Coronary artery (tissue), 2 donors: ENCODE data around the gene EDC4.
"Not testable (repeated sequence)": the region's sequence is repeated elsewhere in the genome, so short reads cannot be mapped to it uniquely, and the experiment has no call there.

ENCODE experiments used
- DNase-seq: peaks from one replicate; pipeline ENCODE4 v3.0.0-alpha.2; 2017; ENCODE audit warnings: low spot score
- H3K27ac ChIP-seq, 2 donors: fragments of 200-600 bp; sonication (generic); one replicate each; pipeline ENCODE4 v1.5.1; 2016 to 2019
- H3K4me3 ChIP-seq: fragments of 200-600 bp; sonication (generic); 2 replicates; pipeline ENCODE4 v1.5.1; 2016; ENCODE audit warnings: mild to moderate bottlenecking, moderate library complexity
- TF ChIP-seq, protein P1 (sequence below): fragments of 200-600 bp; sonication (generic); IDR thresholded peaks from one replicate; pipeline ENCODE4 v1.5.1; 2019; ENCODE audit warnings: antibody characterized with exemption

EDC4 gene

DNA sequence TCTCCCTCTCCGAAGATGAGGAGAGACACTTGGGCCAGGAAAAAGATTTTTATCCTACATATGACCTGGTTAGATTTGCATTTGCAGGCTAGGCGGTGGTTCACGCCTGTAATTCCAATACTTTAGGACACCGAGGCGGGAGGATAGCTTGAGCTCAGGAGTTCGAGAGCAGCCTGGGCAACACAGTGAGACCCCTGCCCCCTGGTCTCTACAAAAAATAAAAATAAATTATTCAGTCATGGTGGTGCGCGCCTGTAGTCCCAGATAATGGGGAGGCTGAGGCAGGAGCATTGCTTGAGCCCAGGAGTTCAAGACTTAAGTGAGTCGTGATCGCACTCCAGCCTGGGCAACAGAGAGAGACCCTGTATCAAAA lies 38.6 kb upstream of the EDC4 start:
- TF ChIP-seq, protein P1, sequence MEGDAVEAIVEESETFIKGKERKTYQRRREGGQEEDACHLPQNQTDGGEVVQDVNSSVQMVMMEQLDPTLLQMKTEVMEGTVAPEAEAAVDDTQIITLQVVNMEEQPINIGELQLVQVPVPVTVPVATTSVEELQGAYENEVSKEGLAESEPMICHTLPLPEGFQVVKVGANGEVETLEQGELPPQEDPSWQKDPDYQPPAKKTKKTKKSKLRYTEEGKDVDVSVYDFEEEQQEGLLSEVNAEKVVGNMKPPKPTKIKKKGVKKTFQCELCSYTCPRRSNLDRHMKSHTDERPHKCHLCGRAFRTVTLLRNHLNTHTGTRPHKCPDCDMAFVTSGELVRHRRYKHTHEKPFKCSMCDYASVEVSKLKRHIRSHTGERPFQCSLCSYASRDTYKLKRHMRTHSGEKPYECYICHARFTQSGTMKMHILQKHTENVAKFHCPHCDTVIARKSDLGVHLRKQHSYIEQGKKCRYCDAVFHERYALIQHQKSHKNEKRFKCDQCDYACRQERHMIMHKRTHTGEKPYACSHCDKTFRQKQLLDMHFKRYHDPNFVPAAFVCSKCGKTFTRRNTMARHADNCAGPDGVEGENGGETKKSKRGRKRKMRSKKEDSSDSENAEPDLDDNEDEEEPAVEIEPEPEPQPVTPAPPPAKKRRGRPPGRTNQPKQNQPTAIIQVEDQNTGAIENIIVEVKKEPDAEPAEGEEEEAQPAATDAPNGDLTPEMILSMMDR, result no peak
- no peak for DNase-seq
- H3K4me3 ChIP-seq, result peak overlapping the region; percentile 93
- peak overlapping the region in 1 of 2 donors; percentile 84 for H3K27ac ChIP-seq

DNA sequence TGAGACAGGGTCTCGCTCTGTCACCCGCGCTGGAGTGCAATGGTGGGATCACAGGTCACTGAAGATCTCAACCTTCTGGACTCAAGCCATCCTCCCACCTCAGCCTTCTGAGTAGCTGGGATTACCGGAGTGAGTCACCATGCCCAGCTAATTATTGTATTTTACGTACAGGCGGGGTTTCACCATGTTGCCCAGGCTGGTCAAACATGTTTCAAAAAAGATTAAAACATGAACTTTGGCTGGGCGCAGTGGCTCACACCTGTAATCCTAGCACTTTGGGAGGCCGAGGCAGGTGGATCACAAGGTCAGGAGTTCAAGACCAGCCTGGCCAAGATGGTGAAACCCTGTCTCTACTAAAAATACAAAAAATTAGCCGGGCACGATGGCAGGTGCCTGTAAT lies 35.7 kb upstream of the EDC4 start:
- DNase-seq, H3K4me3 ChIP-seq, H3K27ac ChIP-seq: not testable (repeated sequence)

DNA sequence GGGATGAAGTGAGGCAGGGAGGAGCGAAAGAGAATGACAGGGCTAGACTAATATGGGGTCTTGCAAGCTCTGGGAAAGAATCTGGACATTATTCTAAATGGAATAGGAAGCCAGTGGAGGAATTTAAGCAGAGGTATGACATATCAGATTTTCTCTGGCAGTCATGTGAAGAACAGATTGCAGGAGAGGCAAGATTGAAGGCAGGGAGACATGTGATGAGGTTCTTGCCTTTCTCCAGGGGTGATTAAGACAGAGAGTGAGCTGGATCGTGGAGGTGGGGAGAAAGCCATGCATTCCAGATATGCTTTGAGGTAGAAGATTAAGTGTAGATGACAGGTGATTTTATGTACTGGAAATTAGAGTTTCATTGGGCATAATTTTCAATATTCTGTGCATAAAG lies 35.0 kb upstream of the EDC4 start:
- TF ChIP-seq, protein P1, result no peak
- DNase-seq, result no peak
- H3K27ac ChIP-seq, result no peak overlapping the region
- H3K4me3 ChIP-seq, result no peak overlapping the region

DNA sequence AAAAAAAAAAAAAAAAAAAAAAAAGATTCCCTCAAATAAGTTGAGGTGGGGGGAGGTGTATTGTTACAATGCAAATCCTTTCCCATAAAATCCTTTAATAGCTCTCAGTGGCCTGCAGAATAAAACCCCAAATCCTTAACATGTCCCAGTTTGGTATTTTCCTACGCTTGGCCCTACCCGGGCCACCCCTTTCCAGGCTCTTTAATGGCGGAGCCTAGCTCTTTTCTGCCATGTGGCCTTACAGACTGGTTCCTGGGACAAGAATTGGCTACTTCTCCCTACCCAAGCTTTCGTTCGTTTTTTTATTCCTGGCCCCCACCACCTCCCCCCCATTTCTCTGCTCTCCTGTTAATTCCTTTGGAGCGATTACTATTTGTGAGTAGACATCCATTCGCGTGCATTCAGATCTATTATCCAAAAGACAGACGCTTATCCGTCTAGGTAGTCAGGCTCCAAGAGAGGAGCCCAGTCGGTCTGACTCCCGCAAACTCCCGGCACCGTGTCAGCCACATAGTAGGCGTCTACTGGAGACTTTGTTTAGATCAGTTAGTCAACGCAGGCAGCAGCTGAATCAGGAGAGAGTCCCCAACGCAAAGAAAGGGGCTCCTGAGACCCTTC lies 31.5 kb upstream of the EDC4 start:
- DNase-seq, result no peak
- Histone ChIP-seq H3K4me3 (peak overlapping the region; percentile 82), H3K27ac (peak overlapping the region; percentile 96 to 98)
- TF ChIP-seq, protein P1, result no peak

DNA sequence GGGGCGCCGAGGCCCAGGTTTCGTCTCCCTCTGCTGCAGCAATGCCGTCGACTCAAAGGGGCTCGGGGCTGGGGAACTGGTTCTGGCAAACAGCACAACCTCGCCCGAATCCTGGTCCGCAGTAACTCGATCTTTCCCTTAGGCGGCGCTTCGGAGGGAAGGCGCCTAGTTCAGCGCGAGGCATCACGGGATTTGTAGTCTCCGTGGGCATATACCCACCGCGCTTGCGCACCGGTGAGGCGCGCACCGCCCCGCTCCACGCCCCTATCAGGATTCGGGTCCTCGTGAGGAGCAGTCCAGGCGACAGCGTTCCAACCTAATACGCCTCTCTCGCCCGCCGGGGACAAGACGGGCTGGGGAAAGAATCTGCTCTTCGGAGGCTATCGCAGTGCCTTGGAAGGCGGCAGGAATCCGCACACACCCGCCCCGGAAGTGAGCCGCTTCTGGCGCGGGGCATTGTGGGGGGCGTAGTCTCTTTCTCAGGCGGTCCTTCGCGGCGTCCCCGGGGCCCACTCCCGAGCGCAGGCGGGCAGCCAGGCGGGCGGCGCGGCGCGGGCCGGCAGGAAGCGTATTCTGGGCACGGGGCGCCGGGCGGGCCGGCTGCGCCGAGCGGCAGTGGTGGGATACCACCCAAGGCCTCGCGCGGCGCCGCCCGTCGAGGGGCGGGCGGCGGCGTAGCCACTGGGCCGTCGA lies 30.9 kb upstream of the EDC4 start, which contains the start of gene THAP11:
Gene THAP11, plus strand, starts transcription at position 505 of the 693 bp plus-strand sequence. CDS start 235 bp downstream, outside the sequence.
- Histone ChIP-seq H3K27ac (peak within 1 kb of the TSS; percentile 96 to 98), H3K4me3 (peak within 1 kb of the TSS; percentile 82)
- DNase-seq, result peak; percentile 96
- TF ChIP-seq, protein P1, result peak; percentile 92

DNA sequence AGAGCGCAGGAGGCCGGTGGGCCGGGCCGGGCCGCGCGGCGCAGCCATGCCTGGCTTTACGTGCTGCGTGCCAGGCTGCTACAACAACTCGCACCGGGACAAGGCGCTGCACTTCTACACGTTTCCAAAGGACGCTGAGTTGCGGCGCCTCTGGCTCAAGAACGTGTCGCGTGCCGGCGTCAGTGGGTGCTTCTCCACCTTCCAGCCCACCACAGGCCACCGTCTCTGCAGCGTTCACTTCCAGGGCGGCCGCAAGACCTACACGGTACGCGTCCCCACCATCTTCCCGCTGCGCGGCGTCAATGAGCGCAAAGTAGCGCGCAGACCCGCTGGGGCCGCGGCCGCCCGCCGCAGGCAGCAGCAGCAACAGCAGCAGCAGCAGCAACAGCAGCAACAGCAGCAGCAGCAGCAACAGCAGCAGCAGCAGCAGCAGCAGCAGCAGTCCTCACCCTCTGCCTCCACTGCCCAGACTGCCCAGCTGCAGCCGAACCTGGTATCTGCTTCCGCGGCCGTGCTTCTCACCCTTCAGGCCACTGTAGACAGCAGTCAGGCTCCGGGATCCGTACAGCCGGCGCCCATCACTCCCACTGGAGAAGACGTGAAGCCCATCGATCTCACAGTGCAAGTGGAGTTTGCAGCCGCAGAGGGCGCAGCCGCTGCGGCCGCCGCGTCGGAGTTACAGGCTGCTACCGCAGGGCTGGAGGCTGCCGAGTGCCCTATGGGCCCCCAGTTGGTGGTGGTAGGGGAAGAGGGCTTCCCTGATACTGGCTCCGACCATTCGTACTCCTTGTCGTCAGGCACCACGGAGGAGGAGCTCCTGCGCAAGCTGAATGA lies 30.1 kb upstream of the EDC4 start:
- Histone ChIP-seq H3K27ac (peak overlapping the region; percentile 96 to 98), H3K4me3 (peak overlapping the region; percentile 82)
- DNase-seq, result no peak
- TF ChIP-seq, protein P1, result no peak

DNA sequence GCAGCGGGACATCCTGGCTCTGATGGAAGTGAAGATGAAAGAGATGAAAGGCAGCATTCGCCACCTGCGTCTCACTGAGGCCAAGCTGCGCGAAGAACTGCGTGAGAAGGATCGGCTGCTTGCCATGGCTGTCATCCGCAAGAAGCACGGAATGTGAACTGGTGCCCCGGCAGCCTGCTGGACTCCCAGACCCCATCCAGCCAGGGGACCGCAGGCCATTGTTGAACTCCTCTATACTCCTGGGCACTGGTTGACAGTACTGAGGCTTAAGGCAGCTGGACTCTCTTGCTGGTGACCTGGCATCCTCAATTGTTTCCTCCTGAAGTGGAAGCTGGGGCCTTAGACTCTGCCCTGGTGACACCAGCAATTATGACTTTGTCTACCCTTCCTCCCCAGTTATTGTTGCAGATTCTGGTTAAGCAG lies 29.5 kb upstream of the EDC4 start:
- TF ChIP-seq, protein P1, result no peak
- peak overlapping the region; percentile 96 to 98 for H3K27ac ChIP-seq
- no peak for DNase-seq
- peak overlapping the region; percentile 82 for H3K4me3 ChIP-seq
